HuH-7 (cell line): ENCODE data around the gene NCKAP5.
A peak's percentile ranks its signal among the peaks of the same experiment; 100 is the strongest.

Source experiments
- DNase-seq: peaks from one replicate; pipeline ENCODE4 v3.0.0; 2011; ENCODE audit warnings: low spot score

NCKAP5 gene

DNA sequence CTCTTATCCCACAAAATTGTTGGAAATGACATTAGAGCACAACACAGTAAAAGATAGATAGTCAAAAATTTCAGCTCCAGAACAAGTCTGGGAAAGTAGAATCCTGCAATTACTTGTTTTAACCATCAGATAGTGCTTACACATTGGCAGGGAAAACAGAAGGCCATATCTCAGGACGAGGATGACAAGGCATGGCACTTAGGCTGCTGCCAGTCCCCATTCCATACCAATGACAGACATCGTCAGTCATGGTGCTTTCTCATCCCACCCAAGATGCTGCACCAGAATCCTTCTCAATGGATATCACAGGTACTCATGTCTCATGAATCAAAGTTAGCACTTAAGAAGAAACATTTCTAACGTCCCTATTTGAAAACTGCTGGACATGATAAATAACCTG is 187.3 kb downstream of the NCKAP5 start:
- DNase-seq: no peak

DNA sequence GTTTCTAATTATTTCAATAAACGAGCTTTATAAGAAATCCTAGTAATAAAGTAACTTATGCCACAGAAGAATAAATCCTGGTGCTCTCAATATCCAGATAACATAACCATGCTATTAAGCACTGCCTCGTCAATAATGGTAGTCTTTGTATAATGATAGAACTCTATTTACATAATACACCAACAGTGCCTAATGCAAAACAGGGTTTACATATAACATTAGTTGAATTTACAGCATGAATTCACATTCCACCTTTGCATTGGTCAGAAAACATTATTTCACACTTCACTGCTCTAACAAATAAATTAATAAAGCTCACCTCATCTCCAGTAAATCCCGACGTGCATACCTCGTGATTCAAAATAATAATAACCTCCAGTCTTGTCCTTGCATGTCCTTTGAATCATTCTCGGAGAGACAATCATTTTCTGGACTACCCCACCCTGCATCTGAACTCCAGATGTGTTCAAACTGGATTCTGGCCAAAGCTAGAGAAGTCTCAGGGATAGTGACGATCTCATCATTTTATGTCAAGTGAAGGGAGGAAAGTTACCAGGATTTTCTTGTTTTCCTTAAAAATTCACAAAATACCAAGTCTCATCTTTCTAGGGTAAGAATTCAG is 189.2 kb downstream of the NCKAP5 start:
- DNase-seq: no peak

DNA sequence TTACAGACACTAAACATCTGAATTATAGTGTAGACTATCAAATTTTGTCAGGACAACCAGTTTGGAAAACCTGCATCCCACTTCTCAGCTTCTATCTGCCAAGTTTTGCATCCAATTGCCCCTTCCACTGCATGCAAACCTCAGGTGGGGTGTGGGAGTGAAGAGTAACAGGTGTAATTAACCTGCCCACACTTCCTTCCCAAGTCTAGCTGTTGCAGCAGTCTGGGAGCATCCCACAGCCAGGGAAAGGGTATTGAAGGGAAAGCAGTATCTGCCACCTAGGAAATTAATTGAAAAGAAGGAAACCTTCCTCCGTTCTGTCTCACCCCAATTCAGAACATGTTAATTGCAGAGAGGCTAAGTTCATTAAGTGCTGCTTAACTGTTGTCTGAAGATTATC is 189.9 kb downstream of the NCKAP5 start:
- no peak for DNase-seq

DNA sequence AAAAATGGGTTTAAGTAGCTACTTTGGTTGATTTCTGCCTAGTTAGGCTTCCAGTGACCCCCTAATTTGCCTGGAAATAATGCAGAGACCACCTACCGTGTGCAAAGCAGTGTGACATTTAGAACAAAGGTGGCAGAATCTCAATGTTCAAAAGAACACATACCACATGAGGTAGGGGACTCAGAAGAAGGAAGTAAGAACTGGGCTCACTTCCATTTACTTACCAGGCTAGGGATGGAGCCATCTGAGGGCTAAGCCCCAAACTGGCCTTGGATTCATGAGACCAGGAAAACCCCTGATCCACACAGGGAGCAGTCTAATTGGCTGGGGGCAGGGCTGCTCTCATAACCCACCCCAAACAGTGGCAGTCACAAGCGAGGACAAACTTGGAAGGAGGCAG is 190.7 kb downstream of the NCKAP5 start:
- DNase-seq: no peak

DNA sequence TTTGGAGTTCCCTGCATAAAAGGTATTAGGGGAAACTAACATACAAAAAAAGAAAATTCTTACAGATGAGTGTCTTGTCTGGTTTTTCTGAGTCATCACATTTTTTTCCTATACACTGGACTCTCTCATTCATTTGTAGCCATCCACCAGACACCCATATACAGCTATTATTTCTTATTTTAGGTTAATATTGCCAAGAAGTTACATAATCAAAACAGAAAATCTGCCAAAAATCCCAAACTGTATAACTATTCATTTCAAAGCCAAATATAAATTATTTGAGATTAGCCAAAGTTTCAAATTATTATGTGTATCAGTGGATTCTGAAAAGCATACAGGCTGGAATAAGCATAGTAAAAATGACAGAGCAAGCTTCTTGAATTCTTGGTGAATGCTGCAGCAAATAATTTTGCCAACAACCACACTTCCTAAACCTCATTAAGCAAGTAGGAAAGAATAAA is 191.2 kb downstream of the NCKAP5 start:
- no peak for DNase-seq

DNA sequence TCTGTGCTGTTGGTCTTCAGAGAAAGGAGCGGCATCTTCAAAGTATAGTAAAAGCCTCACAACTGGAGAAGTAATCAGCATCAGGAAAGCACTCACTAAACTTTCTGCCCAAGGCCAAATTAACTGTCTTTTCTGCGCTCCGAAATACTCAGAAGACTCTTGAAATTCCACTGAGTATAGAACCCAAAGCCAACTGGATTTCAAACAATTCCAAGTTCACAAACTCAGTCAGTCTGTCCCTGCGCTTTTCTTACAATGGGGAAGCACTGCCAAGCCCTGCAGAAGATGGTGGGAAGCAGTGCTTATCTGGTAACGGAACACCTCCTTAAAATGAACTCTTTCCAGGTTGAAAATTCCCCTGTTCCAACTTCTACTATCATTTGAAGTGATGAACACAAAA is 193.5 kb downstream of the NCKAP5 start:
- no peak for DNase-seq

DNA sequence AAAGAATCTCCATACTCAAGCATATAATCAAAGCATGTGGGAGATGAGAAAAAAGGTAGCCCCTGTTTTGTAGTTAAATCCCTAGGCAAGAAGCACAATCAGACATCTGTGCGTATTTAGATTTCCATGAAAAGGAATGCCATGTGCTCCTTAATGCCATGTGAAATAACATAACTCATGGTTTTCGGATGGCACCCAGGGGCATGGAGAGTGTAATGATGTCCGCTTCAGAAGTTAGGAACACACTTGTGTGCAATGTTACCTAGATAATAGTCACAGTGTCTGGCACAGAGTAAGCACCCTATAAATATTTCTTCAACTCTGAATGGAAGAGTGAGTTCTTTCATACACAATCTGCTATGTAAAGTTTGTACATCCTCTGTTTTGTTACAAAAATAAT is 197.0 kb downstream of the NCKAP5 start:
- DNase-seq: no peak

DNA sequence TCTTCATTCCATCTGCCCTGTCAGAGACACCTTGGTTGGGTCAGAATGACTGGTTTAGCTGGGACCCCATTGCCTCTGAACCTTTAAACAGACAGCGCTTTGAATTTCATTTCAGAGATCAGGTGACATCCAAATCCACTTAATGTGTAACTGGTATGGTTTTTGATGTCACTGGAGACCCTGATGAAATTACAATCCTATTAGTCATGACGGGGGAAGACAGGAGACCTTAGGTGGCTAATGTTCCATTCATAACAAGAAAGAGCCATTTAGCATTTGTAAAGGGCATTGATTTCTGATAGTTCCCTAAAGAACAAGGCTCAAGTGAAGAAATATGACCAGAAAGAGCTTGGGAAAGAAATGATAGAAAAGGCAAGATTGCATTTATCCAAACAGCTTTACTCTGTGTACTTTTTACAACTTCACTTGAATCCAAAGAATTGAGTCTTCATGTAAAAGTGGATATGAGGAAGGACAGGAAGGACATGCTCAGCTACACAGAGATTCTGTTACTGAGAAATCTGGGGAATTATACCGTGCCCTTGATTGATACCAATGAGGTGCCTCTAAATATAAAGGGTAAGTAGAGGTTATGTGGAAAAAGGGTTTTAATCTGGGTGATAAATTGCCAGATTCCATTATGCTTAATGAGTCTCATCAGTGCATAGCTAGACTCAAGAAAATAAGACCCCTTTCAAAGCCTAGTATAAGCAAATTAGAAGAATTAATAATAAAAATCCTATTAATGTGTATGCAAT is 198.2 kb downstream of the NCKAP5 start:
- DNase-seq: no peak

DNA sequence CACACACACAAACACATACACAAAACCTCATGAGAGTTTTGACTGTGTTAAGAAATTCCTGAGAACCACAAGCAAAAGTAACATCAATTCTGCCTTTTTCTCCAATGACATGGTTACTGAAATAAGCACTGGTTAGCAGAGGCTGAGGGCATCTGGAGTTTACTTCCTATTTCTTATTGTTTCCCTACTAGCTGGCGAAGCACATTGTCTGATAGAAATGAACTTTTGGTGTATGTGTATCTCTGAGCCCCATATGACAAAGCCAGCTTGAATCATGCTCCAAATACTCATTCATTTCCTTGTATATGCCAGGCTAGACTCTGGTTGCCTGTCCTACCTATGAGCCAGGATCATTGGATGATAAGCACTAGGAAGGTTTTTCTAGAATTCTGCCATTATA is 203.1 kb downstream of the NCKAP5 start:
- DNase-seq: no peak

DNA sequence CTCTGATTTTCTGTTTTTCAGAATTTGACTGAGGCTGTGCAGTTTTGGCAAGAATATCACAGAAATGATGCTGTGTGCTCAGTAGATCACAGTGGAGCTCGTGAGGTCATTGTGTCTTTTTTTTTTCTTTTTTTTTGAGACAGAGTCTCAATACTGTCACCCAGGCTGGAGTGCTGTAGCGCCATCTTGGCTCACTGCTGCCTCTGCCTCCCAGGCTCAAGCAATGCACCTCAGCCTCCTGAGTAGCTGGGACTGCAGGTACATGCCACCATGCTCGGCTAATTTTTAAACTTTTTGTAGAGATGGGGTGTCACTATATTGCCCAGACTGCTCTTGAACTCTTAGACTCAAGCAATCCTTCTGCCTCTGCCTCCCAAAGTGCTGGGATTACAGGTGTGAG is 203.6 kb downstream of the NCKAP5 start:
- no peak for DNase-seq

DNA sequence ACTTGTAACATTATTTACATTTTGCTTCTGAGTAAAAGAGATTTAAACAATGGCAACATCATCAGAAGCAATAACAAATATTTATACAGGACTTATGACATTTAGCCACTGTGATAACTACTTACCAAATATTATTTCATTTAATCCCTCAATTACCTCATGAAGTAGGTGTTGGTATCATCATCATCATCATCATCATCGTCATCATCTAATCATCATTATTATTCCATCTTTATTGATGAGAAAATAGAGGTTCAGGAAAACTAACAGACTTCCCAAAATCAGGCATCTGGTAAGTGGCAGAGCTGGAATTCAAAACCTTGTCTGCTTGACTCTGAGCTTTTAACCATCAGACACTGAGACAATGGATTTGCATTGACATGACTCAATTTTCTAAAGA is 204.4 kb downstream of the NCKAP5 start:
- no peak for DNase-seq

DNA sequence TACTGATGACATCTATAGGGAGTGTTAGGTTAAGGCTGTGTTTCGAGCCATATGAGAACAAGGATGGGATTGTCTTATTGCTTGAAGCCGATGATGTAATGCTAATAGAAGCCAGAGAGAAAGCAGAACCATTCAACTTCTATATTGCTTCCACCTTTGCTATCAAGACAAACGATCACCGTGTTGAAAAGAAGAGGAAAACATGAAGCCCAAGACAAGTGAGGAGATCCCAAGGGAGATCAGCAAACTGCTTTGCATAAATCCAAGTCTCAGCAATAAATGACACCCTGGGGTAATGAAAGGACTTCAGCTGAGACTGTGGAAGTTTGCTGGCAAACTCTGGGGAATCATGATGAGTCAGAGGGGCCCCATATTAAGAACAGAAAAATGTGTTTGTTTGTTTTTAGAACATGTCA is 206.2 kb downstream of the NCKAP5 start:
- DNase-seq: peak; percentile 12

DNA sequence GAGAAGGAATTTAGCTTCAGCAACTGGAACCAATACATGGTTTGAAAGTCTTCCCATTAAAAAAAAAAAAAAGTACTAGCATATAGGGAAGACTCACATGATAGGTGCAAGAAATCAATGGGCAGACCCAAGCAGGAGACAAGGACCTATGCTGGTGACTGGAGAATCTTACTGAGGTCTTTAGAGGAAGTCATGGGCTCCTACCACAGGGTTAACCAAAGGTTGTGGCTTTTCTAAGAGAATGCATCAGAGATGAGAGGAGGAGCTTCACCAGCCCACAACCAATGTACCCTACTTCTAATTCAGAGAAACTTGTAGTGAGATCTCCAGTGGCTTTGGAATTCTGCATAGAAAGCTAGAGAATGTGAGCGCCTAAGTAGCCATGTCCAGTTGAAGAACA is 207.4 kb downstream of the NCKAP5 start:
- DNase-seq: no peak

DNA sequence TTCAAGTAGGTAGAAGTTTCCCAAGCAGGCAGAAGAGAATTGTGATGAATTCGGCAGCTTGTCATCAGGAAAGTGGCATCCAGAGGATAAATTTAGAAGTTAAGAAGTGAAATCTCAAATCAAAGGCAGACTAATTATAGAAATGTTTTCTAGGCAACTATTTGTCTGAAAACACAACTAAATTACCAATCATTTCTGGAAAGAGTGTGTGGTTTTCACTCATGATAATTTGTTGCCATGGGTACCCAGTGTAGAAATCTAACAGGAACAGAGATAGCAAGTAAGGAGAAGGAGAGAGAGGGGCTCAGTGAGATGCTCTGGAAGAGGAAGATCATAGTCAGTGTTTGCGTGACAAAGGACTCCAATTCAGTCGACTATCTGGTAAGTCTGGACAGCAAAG is 208.1 kb downstream of the NCKAP5 start:
- DNase-seq: no peak

DNA sequence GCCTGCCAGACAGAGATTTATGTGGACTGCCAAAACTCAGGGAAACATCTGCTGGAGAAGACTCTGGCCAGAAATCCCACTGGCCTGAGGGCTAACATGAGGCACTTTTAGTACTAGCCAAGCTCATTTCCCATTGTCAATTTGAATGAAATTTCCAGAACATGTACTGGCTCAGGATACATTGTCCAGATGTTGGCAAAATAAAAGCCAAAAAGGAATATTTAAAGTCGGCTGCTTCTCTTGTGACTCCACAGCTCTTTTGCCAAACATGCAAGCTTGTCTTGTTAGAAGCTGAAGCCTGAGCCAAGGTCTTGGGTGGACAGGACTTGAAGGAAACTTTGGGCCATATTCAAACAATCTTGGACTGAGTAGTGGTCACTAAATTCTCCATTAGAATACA is 215.5 kb downstream of the NCKAP5 start:
- no peak for DNase-seq

DNA sequence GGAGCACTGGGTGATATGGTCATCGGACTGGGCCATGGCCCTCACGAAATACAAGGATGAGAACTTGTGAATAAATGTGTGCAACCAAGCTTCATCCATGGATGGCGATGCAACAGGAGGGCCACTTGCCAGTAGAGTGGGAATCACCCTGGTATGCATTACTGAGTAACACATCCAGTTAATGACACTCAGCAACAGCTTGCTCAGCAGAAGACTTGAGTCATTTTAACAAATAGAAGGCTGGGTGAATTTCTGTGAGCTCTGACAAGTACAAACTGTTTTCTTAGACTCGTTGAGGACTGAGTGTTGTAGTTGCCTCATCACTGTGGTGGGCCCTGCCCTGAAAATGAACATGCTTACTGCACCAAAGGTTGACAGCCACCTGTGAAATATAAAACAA is 221.6 kb downstream of the NCKAP5 start:
- DNase-seq: no peak

DNA sequence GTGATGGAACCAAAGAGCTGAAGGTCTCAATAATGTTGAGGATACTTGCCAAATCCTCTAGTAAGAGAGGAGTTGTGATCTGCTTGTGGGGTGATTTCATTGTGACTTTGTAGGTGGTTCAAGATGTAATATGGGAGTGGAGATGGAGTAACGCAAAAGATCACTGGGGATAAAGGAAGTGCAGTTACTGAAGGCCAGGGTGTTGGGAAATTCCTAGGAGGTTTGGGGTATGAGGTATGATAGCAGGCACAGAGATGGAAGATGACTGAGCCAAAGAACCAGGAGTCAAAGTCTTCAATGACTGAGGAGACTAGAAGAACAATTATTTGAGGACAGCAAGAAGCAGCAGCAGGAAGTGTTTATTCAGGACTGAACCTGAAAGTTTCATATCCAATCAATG is 222.6 kb downstream of the NCKAP5 start:
- no peak for DNase-seq

DNA sequence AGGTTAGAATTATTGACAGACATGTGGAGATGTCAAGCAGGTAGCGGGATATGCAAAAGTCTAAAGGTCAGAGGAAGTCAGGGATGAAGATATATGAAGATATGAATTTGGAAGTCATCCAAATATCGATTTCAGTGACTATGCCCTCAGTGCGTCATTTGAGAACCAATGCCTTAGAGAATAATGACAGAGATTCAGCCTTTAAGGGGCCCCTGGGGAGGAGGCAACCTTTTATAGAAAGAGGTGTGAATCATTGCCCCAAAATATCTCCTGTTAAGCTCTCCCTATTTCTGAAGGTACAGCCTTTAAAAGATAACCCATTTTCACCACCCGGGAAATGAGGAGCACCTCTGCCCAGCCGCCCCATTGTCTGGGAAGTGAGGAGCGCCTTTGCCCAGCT is 223.4 kb downstream of the NCKAP5 start:
- DNase-seq: no peak

DNA sequence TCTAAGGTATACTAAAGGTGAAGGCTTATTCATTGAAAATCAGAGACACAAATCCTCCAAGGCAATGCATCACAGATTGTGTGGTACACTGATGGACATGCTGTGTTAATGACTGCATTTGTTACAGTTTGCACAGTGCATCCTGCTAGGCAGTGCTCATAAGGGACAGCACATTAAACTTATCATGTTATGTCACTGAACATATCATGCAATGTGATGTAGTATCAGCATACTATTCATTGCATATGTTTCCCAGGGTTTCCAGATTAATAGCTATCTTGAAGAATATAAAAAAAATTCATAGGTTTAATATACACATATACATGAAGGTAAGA is 225.3 kb downstream of the NCKAP5 start:
- DNase-seq: no peak

DNA sequence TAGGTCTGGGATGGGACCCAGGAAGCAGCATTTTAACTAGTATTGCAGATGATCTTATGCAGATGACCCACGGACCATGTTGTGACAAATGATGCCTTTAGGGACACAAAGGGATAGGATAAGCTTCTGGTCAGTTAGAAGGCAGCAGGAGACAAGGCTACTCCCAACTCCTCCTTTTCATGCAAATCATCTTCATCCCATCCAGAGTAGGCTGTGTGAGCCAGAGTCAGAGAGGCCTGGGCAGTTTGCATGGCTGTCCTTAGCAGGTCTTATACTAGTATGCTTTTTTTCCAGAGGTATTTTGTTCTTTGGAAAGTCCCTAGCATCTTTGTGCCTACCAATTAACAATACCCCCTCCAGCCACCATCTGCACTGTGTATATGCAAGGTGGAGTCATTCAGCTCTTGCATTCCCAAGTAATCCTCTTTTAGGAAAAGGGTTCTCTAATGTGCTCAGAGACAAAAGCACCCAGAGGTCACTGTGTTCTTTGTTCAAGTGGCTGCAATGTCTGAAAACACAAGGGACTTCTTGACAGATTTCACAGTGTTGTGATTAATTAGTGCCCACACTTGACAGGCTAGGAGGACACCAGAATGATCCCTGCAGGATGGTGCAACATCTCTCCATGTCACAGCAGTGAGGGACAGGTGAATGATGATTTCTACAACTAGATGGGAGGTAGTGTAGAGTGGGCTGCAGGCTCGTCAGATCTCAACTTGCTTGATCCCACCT is 225.8 kb downstream of the NCKAP5 start:
- DNase-seq: no peak

DNA sequence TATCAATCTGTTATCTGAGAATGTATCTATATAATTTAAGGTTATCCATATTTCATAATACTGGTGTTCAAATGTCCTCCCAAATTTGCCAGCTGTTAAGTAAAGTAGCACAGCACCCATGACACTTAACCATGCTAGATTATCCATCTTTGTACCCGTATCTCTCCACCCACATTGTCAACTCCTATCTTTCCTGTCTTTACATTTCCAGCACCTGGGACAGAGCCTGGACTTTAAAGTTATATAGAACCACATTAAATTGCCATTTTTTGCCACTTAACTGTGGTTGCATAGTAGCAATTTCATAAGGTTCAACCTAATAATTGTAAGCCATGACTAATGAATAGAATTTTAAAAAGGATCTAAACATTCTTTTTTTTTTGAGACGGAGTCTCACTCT is 226.7 kb downstream of the NCKAP5 start:
- DNase-seq: no peak

DNA sequence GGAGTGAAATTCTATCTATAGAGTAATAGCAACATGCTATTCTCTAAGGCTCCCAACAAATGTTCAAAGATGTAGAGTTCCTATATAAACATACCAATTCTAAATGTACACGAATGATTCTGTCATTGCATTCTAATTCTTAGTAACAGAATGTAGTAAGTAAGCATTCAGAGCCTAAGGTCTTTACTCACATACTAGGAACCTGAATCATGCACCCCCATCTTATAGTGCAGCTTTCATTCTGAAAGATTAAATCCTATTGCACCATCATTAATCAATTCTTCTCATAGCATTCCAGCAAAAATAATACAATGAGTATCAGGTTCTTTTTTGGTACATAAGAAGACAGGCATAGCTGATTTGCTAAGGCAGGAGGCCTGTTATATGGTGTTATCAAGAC is 230.0 kb downstream of the NCKAP5 start:
- no peak for DNase-seq

DNA sequence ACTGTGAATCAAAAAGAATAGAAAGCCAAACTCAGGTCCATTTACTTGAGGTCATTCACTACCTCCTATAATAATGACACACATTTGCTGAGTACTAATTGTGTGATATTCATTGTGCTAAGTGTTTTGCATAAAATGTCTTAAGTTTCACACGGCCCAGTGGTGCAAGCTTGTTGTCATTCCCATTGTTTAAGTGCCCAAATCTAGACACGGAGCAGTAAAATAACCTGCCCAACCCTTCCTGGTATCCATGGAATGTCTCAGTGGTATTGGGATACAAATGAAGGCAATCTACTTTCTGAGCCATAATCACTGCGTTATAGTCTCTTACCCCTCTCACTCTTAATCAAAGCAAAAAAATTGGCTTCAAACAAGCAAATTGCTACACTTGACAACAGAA is 233.3 kb downstream of the NCKAP5 start:
- no peak for DNase-seq

DNA sequence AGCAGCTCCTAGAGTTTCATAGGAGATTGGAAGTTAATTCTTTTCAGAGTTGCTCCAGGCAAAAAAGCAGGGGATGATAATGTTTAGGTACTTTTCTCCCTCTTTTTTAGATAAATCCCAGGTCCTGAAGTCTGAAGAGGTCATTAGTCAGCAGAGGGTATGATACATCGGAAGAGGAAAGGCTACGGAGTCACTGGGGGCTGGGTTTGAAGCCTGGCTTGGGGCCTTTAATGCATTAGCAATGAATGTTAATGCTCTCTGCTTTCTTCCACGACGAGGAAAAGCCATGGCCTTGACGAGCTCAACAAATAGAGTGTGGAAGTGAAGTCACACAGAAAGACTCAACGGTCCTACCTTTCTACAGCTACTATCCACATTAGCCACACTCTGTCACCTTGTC is 235.1 kb downstream of the NCKAP5 start:
- DNase-seq: no peak
